Nephron progenitor cell (in vitro differentiated cells): ENCODE results near the gene CFAP300.

Experiments used
- DNase-seq: peaks from one replicate; pipeline ENCODE4 v3.0.0; 2021
- H3K27ac Mint-ChIP-seq: 2 replicates; pipeline ENCODE4 v1.8.0; 2021; ENCODE audit warnings: mild to moderate bottlenecking, moderate library complexity, mixed read lengths
- H3K27me3 Mint-ChIP-seq: 2 replicates; pipeline ENCODE4 v1.8.0; 2021; ENCODE audit warnings: mild to moderate bottlenecking, low read depth, mixed read lengths; ENCODE audit not compliant: poor library complexity
- H3K36me3 Mint-ChIP-seq: 2 replicates; pipeline ENCODE4 v1.8.0; 2021; ENCODE audit warnings: low read depth, mixed read lengths
- H3K4me1 Mint-ChIP-seq: 2 replicates; pipeline ENCODE4 v1.8.0; 2021; ENCODE audit warnings: mixed read lengths
- H3K4me3 Mint-ChIP-seq: 2 replicates; pipeline ENCODE4 v1.8.0; 2021; ENCODE audit warnings: mild to moderate bottlenecking, moderate library complexity, mixed read lengths
- H3K9me3 Mint-ChIP-seq: 2 replicates; pipeline ENCODE4 v1.8.0; 2021; ENCODE audit warnings: mild to moderate bottlenecking, moderate library complexity, mixed read lengths
- TF ChIP-seq, protein P1 (sequence below): fragments of 200-600 bp; sonication (generic); IDR thresholded peaks from 2 replicates; pipeline ENCODE4 v1.5.0; 2021; ENCODE audit warnings: antibody characterized with exemption

The CFAP300 gene

DNA sequence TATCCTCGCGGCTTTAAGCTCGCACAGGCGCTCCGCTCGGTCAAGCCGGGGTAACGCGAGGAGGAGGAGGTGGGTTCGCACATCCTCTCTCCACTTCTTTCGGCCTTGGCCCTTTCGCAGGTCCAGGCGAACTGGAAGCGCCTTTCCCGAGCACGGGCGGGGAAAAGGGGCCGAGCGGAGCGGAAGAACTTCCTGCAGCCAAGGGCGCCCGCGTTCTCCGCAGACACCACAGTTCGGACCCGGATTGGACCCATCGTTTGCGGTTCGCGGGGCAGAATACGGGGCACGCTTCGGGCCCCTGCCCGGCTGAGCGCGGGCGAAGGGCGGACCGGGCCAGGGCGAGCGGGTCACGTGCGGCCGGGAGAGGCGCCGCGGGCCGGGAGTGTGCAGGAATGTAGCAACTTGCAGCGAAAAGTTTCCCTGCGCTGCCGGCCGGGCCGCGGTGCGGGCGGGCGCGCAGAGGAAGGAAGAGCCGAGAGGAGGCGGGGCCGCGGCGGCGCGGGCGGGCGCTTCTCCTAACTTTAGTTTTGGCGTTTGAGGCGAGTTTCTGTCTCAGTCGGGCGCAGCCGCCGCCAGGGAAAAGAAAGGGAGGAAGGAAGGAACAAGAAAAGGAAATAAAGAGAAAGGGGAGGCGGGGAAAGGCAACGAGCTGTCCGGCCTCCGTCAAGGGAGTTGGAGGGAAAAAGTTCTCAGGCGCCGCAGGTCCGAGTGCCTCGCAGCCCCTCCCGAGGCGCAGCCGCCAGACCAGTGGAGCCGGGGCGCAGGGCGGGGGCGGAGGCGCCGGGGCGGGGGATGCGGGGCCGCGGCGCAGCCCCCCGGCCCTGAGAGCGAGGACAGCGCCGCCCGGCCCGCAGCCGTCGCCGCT is 62.9 kb downstream of the CFAP300 start, which contains the start of gene YAP1:
Gene YAP1 (plus strand): TSS at position 552 of the 865 bp plus-strand sequence. CDS start 402 bp downstream, outside the sequence.
- no peaks in the 10 kb centered on the region for H3K27me3 Mint-ChIP-seq
- H3K9me3 Mint-ChIP-seq = peaks cover 6% of the 10 kb centered on the region
- peaks cover 39% of the 10 kb centered on the region for H3K4me1 Mint-ChIP-seq
- peak within 1 kb of the TSS; percentile 99 for H3K27ac Mint-ChIP-seq
- peak within 1 kb of the TSS; percentile 99 for H3K4me3 Mint-ChIP-seq
- TF ChIP-seq, protein P1, sequence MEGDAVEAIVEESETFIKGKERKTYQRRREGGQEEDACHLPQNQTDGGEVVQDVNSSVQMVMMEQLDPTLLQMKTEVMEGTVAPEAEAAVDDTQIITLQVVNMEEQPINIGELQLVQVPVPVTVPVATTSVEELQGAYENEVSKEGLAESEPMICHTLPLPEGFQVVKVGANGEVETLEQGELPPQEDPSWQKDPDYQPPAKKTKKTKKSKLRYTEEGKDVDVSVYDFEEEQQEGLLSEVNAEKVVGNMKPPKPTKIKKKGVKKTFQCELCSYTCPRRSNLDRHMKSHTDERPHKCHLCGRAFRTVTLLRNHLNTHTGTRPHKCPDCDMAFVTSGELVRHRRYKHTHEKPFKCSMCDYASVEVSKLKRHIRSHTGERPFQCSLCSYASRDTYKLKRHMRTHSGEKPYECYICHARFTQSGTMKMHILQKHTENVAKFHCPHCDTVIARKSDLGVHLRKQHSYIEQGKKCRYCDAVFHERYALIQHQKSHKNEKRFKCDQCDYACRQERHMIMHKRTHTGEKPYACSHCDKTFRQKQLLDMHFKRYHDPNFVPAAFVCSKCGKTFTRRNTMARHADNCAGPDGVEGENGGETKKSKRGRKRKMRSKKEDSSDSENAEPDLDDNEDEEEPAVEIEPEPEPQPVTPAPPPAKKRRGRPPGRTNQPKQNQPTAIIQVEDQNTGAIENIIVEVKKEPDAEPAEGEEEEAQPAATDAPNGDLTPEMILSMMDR = no peak
- DNase-seq = peak; percentile 91
- H3K36me3 Mint-ChIP-seq = peaks cover 5% of the 10 kb centered on the region

GRCh38 chr11:102110761-102111010 is 63.4 kb downstream of the CFAP300 start:
- Mint-ChIP-seq H3K4me1 (peaks cover 44% of the 10 kb centered on the region), H3K36me3 (peaks cover 5% of the 10 kb centered on the region), H3K27ac (no peak overlapping the region), H3K27me3 (no peaks in the 10 kb centered on the region), H3K9me3 (peaks cover 3% of the 10 kb centered on the region), H3K4me3 (peak overlapping the region; percentile 98)
- TF ChIP-seq, protein P1 = no peak
- no peak for DNase-seq

DNA sequence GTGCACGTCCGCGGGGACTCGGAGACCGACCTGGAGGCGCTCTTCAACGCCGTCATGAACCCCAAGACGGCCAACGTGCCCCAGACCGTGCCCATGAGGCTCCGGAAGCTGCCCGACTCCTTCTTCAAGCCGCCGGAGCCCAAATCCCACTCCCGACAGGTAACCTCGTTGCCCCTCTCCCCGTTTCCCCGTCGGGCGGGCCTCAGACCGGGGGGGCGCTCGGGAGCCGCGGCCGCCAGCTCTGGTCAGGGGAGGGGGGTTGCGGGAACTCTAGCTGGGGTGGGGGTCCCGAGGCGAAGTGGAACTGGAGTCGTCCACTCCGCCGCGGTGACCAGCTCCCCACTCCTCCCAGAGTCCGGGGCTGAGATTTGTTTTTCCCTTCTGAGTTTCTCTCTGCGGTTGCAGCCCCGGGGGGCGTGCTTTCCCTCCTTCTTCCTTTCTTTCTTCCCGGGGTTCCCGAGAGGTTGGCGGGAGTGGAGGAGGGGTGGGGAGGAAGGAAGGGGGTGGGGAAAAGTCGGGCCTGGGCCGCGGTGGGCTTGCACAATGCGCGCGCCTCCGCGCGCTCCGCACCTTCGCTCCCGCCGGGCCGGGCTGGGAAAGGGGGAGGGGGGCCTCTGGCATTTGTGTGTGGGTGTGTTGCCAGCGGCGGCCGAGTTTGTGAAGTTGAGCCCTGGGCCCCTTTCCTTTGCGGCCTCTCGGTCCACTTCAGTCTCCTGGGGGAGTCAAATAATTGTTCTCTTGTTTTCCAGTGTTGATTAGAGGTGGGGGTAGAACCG is 64.0 kb downstream of the CFAP300 start:
- H3K36me3 Mint-ChIP-seq = peaks cover 5% of the 10 kb centered on the region
- TF ChIP-seq, protein P1 = no peak
- H3K27ac Mint-ChIP-seq = peak overlapping the region; percentile 99
- peaks cover 50% of the 10 kb centered on the region for H3K4me1 Mint-ChIP-seq
- H3K4me3 Mint-ChIP-seq = peak overlapping the region; percentile 98
- peak; percentile 88 for DNase-seq
- peaks cover 3% of the 10 kb centered on the region for H3K9me3 Mint-ChIP-seq
- no peaks in the 10 kb centered on the region for H3K27me3 Mint-ChIP-seq

DNA sequence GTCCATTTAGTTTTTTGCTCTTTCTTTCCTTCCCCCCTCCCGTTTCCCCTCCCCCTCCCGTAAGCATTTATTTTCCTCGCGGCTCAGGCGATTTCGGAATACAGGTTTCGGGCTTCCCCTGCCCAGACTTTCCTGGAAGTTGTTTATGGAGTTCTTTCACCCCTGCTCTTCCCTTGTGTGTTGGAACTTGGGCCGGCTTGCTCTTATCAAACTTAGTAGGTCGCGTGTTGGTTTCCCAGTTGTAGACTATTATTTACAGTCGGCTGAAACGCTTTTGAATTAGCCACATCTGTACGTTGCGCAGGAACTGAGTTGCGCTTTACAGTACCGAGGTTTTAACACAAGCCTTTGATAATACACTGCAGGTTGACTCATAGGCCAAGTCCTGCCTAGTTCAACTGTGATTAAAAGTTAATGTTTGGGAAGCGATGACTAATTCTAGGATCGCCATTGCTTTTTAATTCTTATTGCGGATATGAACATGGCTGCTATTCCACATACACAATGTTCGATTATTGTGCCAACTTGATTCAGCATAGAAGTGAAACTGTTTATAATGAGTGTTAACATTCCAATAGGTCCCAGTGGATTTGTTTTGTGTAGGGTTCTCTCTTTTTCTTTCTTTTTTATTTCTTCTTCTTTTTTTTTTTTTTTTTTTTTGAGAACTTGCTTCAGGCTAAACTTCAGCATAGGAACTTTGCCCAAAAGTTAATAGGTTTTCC is 64.7 kb downstream of the CFAP300 start:
- Mint-ChIP-seq H3K4me1 (peaks cover 57% of the 10 kb centered on the region), H3K27me3 (no peaks in the 10 kb centered on the region), H3K9me3 (peaks cover 3% of the 10 kb centered on the region), H3K36me3 (peaks cover 11% of the 10 kb centered on the region), H3K4me3 (peak overlapping the region; percentile 98), H3K27ac (peak overlapping the region; percentile 99)
- TF ChIP-seq, protein P1 = no peak
- DNase-seq = no peak

GRCh38 chr11:102112509-102112821 is 65.2 kb downstream of the CFAP300 start:
- Mint-ChIP-seq H3K4me3 (peak overlapping the region; percentile 98), H3K4me1 (peaks cover 62% of the 10 kb centered on the region), H3K27me3 (no peaks in the 10 kb centered on the region), H3K27ac (peak overlapping the region; percentile 99), H3K9me3 (peaks cover 3% of the 10 kb centered on the region), H3K36me3 (peaks cover 11% of the 10 kb centered on the region)
- no peak for DNase-seq
- TF ChIP-seq, protein P1 = no peak
